GM23338 (cell line): ENCODE measurements around the gene ARMH1. TPM values are rescaled to one million over a fixed set of nuclear protein-coding genes. Genes with fewer than 3 reads are reported as not detected.
A peak's percentile ranks its signal among the peaks of the same experiment; 100 is the strongest.

Experiments
- ATAC-seq: fragments of 200-7000 bp; cut with Tn5 transposase; 3 replicates; pipeline ENCODE4 v1.9.1; 2020
- DNase-seq: peaks from one replicate; pipeline ENCODE4 v3.0.0-alpha.2; 2015; ENCODE audit warnings: low spot score
- H2AFZ ChIP-seq: fragments of 200-600 bp; sonication (generic); 2 replicates; pipeline ENCODE4 v1.8.0; 2016; ENCODE audit warnings: antibody characterized with exemption, mild to moderate bottlenecking, moderate library complexity
- H3F3A ChIP-seq: fragments of 200-600 bp; sonication (generic); replicated peaks from 2 replicates; pipeline ENCODE4 v1.8.0; 2017; ENCODE audit warnings: antibody characterized with exemption, mixed run types, low read depth
- H3K27ac ChIP-seq: fragments of 200-600 bp; sonication (generic); 2 replicates; pipeline ENCODE4 v1.6.1; 2016; ENCODE audit warnings: low read depth
- H3K27me3 ChIP-seq: fragments of 200-600 bp; sonication (generic); 2 replicates; pipeline ENCODE4 v1.8.0; 2016; ENCODE audit warnings: mild to moderate bottlenecking, mixed run types, moderate library complexity; ENCODE audit not compliant: insufficient read depth
- H3K36me3 ChIP-seq: fragments of 200-600 bp; sonication (generic); 2 replicates; pipeline ENCODE4 v1.8.0; 2016; ENCODE audit warnings: mild to moderate bottlenecking; ENCODE audit not compliant: insufficient read depth
- H3K4me1 ChIP-seq: fragments of 200-600 bp; sonication (generic); 2 replicates; pipeline ENCODE4 v1.8.0; 2016; ENCODE audit warnings: mild to moderate bottlenecking, moderate library complexity; ENCODE audit not compliant: insufficient read depth
- H3K4me2 ChIP-seq: fragments of 200-600 bp; sonication (generic); 2 replicates; pipeline ENCODE4 v1.7.1; 2017; ENCODE audit warnings: mixed run types
- H3K4me3 ChIP-seq: fragments of 200-600 bp; sonication (generic); 2 replicates; pipeline ENCODE4 v1.6.1; 2016; ENCODE audit warnings: mixed run types
- H3K79me2 ChIP-seq: fragments of 200-600 bp; sonication (generic); replicated peaks from 2 replicates; pipeline ENCODE4 v1.8.0; 2017; ENCODE audit warnings: mild to moderate bottlenecking; ENCODE audit not compliant: insufficient read depth
- H3K9me2 ChIP-seq: fragments of 200-600 bp; sonication (generic); 2 replicates; pipeline ENCODE4 v1.8.0; 2017; ENCODE audit not compliant: insufficient read depth
- H4K20me1 ChIP-seq: fragments of 200-600 bp; sonication (generic); replicated peaks from 2 replicates; pipeline ENCODE4 v1.8.0; 2017; ENCODE audit warnings: mild to moderate bottlenecking; ENCODE audit not compliant: insufficient read depth
- H3K27ac Mint-ChIP-seq: 2 replicates; pipeline ENCODE4 v1.8.0; 2020; ENCODE audit warnings: inconsistent platforms, mild to moderate bottlenecking, moderate library complexity, mixed read lengths
- H3K27me3 Mint-ChIP-seq: 3 replicates; pipeline ENCODE4 v1.8.0; 2022; ENCODE audit warnings: low read depth, mild to moderate bottlenecking, moderate library complexity, mixed read lengths, inconsistent platforms; ENCODE audit not compliant: insufficient read depth, poor library complexity
- H3K36me3 Mint-ChIP-seq: 3 replicates; pipeline ENCODE4 v1.8.0; 2021; ENCODE audit warnings: low read depth, mild to moderate bottlenecking, inconsistent platforms, moderate library complexity, mixed read lengths
- H3K4me1 Mint-ChIP-seq: 3 replicates; pipeline ENCODE4 v1.8.0; 2020; ENCODE audit warnings: mild to moderate bottlenecking, inconsistent platforms, mixed read lengths
- H3K4me3 Mint-ChIP-seq: 3 replicates; pipeline ENCODE4 v1.8.0; 2021; ENCODE audit warnings: moderate library complexity, mild to moderate bottlenecking, inconsistent platforms, mixed read lengths
- H3K9me3 Mint-ChIP-seq: 3 replicates; pipeline ENCODE4 v1.8.0; 2020; ENCODE audit warnings: moderate library complexity, mild to moderate bottlenecking, inconsistent platforms, mixed read lengths
- CREB1 ChIP-seq: fragments of 250-450 bp; sonication (Bioruptor Pico); IDR thresholded peaks from 2 replicates; pipeline ENCODE4 v1.5.0; 2020; ENCODE audit warnings: low read depth, mild to moderate bottlenecking, moderate library complexity
- EZH2 ChIP-seq: fragments of 200-600 bp; sonication (generic); IDR thresholded peaks from one replicate; pipeline ENCODE4 v1.8.0; 2017; ENCODE audit warnings: antibody characterized with exemption, mild to moderate bottlenecking, low read depth; ENCODE audit not compliant: unreplicated experiment
- EZH2phosphoT487 ChIP-seq: fragments of 200-600 bp; sonication (generic); IDR thresholded peaks from one replicate; pipeline ENCODE4 v1.8.1; 2018; ENCODE audit warnings: antibody characterized with exemption; ENCODE audit not compliant: unreplicated experiment
- JUNB ChIP-seq: IDR thresholded peaks from one replicate; pipeline ENCODE4 v1.6.1; 2016; ENCODE audit warnings: antibody characterized with exemption; ENCODE audit not compliant: unreplicated experiment
- NANOG ChIP-seq: IDR thresholded peaks from 2 replicates; pipeline ENCODE4 v1.6.1; 2016; ENCODE audit warnings: antibody characterized with exemption, borderline replicate concordance
- POLR2AphosphoS5 ChIP-seq: IDR thresholded peaks from 2 replicates; pipeline ENCODE4 v1.6.1; 2016; ENCODE audit warnings: antibody characterized with exemption, low read depth
- STAT1 ChIP-seq: IDR thresholded peaks from one replicate; pipeline ENCODE4 v1.6.1; 2016; ENCODE audit warnings: antibody characterized with exemption; ENCODE audit not compliant: unreplicated experiment
- ZNF114 ChIP-seq: fragments of 250-450 bp; sonication (Bioruptor Pico); IDR thresholded peaks from 2 replicates; pipeline ENCODE4 v1.5.0; 2020; ENCODE audit warnings: mild to moderate bottlenecking, moderate library complexity
- ZNF331 ChIP-seq: fragments of 250-450 bp; sonication (Bioruptor Pico); IDR thresholded peaks from 2 replicates; pipeline ENCODE4 v1.5.0; 2020; ENCODE audit warnings: low read depth, mild to moderate bottlenecking, moderate library complexity
- polyA plus RNA-seq: library from polyadenylated mRNA; unstranded; fragments of >200 nt; fragmentation: Nextera tagmentation; extraction: Ambion mirVana; gene quantifications from 2 replicates; pipeline ENCODE4 v1.2.1, GENCODE V29; 2016
- total RNA-seq: library from RNA; depleted of rRNA; stranded (reverse); fragments of >200 nt; shearing (Covaris generic); gene quantifications from 2 replicates; pipeline ENCODE4 v1.2.3, GENCODE V29; 2014
- TF ChIP-seq, protein P1 (sequence below), 2 experiments: fragments of 200-600 bp in 1 of 2; sonication (generic) in 1 of 2; conservative IDR thresholded peaks; 2 replicates each; pipeline versions ENCODE4 v1.5.1 to v1.6.1; 2016 to 2017; ENCODE audit warnings: antibody characterized with exemption in 2 of 2, low read depth in 2 of 2, mild to moderate bottlenecking in 2 of 2, moderate library complexity in 1 of 2
- TF ChIP-seq, protein P2 (sequence below): IDR thresholded peaks from 2 replicates; pipeline ENCODE4 v1.6.1; 2016; ENCODE audit warnings: antibody characterized with exemption
- TF ChIP-seq, protein P3 (sequence below): fragments of 250-450 bp; sonication (Bioruptor Pico); IDR thresholded peaks from 2 replicates; pipeline ENCODE4 v1.5.0; 2020; ENCODE audit warnings: mild to moderate bottlenecking, moderate library complexity
- TF ChIP-seq, protein P4 (sequence below): IDR thresholded peaks from one replicate; pipeline ENCODE4 v1.6.1; 2018; ENCODE audit warnings: antibody characterized with exemption; ENCODE audit not compliant: unreplicated experiment

The ARMH1 gene
- total and polyA plus RNA-seq, 2 experiments from 2014 or later = 0.31 TPM; not detected in 1

DNA sequence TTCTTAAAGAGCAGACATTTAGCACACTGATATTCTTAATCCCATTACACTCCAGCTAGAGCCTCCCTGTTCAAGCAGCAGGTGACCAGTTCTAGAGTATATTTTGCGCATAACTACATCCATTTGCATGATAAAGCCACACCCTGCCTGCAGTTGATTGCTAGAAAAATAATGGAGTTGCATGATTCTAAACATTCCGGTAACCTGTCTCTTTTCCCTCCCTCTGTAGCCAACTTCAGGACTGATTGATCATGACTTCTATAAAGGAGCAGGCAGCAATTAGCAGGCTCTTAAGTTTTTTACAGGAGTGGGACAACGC is 14.9 kb downstream of the ARMH1 start:
- peaks cover 4% of the 10 kb centered on the region for H3K27me3 Mint-ChIP-seq
- H2AFZ ChIP-seq = no peak overlapping the region
- no peaks in the 10 kb centered on the region for H3K36me3 Mint-ChIP-seq
- peak overlapping the region; percentile 6; the same call in 1 of the 2 replicates for H3K4me2 ChIP-seq
- H3K4me1 ChIP-seq = peaks cover 19% of the 10 kb centered on the region
- H3K36me3 ChIP-seq = no peaks in the 10 kb centered on the region
- no peak overlapping the region for H3K4me3 ChIP-seq
- no peaks in the 10 kb centered on the region for H3F3A ChIP-seq
- no peak overlapping the region for H3K4me3 Mint-ChIP-seq
- H3K9me3 Mint-ChIP-seq = no peaks in the 10 kb centered on the region
- H3K9me2 ChIP-seq = no peaks in the 10 kb centered on the region
- TF ChIP-seq POLR2AphosphoS5 (no peak), NANOG (no peak), ZNF114 (CRISPR knock-in tag) (no peak), EZH2phosphoT487 (no peak), JUNB (no peak), EZH2 (no peak), STAT1 (no peak), ZNF331 (CRISPR knock-in tag) (no peak), CREB1 (CRISPR knock-in tag) (no peak)
- TF ChIP-seq, protein P1, sequence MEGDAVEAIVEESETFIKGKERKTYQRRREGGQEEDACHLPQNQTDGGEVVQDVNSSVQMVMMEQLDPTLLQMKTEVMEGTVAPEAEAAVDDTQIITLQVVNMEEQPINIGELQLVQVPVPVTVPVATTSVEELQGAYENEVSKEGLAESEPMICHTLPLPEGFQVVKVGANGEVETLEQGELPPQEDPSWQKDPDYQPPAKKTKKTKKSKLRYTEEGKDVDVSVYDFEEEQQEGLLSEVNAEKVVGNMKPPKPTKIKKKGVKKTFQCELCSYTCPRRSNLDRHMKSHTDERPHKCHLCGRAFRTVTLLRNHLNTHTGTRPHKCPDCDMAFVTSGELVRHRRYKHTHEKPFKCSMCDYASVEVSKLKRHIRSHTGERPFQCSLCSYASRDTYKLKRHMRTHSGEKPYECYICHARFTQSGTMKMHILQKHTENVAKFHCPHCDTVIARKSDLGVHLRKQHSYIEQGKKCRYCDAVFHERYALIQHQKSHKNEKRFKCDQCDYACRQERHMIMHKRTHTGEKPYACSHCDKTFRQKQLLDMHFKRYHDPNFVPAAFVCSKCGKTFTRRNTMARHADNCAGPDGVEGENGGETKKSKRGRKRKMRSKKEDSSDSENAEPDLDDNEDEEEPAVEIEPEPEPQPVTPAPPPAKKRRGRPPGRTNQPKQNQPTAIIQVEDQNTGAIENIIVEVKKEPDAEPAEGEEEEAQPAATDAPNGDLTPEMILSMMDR (conservative IDR thresholded peaks at IDR 0.05; ENCODE audit: low read depth in 2 of 2) = no peak
- TF ChIP-seq, protein P2, sequence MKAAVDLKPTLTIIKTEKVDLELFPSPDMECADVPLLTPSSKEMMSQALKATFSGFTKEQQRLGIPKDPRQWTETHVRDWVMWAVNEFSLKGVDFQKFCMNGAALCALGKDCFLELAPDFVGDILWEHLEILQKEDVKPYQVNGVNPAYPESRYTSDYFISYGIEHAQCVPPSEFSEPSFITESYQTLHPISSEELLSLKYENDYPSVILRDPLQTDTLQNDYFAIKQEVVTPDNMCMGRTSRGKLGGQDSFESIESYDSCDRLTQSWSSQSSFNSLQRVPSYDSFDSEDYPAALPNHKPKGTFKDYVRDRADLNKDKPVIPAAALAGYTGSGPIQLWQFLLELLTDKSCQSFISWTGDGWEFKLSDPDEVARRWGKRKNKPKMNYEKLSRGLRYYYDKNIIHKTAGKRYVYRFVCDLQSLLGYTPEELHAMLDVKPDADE = no peak
- TF ChIP-seq, protein P3, sequence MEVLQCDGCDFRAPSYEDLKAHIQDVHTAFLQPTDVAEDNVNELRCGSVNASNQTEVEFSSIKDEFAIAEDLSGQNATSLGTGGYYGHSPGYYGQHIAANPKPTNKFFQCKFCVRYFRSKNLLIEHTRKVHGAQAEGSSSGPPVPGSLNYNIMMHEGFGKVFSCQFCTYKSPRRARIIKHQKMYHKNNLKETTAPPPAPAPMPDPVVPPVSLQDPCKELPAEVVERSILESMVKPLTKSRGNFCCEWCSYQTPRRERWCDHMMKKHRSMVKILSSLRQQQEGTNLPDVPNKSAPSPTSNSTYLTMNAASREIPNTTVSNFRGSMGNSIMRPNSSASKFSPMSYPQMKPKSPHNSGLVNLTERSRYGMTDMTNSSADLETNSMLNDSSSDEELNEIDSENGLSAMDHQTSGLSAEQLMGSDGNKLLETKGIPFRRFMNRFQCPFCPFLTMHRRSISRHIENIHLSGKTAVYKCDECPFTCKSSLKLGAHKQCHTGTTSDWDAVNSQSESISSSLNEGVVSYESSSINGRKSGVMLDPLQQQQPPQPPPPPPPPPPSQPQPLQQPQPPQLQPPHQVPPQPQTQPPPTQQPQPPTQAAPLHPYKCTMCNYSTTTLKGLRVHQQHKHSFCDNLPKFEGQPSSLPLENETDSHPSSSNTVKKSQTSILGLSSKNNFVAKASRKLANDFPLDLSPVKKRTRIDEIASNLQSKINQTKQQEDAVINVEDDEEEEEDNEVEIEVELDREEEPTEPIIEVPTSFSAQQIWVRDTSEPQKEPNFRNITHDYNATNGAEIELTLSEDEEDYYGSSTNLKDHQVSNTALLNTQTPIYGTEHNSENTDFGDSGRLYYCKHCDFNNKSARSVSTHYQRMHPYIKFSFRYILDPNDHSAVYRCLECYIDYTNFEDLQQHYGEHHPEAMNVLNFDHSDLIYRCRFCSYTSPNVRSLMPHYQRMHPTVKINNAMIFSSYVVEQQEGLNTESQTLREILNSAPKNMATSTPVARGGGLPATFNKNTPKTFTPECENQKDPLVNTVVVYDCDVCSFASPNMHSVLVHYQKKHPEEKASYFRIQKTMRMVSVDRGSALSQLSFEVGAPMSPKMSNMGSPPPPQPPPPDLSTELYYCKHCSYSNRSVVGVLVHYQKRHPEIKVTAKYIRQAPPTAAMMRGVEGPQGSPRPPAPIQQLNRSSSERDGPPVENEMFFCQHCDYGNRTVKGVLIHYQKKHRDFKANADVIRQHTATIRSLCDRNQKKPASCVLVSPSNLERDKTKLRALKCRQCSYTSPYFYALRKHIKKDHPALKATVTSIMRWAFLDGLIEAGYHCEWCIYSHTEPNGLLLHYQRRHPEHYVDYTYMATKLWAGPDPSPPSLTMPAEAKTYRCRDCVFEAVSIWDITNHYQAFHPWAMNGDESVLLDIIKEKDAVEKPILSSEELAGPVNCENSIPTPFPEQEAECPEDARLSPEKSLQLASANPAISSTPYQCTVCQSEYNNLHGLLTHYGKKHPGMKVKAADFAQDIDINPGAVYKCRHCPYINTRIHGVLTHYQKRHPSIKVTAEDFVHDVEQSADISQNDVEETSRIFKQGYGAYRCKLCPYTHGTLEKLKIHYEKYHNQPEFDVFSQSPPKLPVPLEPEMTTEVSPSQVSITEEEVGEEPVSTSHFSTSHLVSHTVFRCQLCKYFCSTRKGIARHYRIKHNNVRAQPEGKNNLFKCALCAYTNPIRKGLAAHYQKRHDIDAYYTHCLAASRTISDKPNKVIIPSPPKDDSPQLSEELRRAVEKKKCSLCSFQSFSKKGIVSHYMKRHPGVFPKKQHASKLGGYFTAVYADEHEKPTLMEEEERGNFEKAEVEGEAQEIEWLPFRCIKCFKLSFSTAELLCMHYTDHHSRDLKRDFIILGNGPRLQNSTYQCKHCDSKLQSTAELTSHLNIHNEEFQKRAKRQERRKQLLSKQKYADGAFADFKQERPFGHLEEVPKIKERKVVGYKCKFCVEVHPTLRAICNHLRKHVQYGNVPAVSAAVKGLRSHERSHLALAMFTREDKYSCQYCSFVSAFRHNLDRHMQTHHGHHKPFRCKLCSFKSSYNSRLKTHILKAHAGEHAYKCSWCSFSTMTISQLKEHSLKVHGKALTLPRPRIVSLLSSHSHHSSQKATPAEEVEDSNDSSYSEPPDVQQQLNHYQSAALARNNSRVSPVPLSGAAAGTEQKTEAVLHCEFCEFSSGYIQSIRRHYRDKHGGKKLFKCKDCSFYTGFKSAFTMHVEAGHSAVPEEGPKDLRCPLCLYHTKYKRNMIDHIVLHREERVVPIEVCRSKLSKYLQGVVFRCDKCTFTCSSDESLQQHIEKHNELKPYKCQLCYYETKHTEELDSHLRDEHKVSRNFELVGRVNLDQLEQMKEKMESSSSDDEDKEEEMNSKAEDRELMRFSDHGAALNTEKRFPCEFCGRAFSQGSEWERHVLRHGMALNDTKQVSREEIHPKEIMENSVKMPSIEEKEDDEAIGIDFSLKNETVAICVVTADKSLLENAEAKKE = no peak
- TF ChIP-seq, protein P4, sequence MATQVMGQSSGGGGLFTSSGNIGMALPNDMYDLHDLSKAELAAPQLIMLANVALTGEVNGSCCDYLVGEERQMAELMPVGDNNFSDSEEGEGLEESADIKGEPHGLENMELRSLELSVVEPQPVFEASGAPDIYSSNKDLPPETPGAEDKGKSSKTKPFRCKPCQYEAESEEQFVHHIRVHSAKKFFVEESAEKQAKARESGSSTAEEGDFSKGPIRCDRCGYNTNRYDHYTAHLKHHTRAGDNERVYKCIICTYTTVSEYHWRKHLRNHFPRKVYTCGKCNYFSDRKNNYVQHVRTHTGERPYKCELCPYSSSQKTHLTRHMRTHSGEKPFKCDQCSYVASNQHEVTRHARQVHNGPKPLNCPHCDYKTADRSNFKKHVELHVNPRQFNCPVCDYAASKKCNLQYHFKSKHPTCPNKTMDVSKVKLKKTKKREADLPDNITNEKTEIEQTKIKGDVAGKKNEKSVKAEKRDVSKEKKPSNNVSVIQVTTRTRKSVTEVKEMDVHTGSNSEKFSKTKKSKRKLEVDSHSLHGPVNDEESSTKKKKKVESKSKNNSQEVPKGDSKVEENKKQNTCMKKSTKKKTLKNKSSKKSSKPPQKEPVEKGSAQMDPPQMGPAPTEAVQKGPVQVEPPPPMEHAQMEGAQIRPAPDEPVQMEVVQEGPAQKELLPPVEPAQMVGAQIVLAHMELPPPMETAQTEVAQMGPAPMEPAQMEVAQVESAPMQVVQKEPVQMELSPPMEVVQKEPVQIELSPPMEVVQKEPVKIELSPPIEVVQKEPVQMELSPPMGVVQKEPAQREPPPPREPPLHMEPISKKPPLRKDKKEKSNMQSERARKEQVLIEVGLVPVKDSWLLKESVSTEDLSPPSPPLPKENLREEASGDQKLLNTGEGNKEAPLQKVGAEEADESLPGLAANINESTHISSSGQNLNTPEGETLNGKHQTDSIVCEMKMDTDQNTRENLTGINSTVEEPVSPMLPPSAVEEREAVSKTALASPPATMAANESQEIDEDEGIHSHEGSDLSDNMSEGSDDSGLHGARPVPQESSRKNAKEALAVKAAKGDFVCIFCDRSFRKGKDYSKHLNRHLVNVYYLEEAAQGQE = no peak
- DNase-seq (no peak), ATAC-seq (no peak; the same call in 1 of the 3 replicates)
- no peak overlapping the region for H3K27ac ChIP-seq
- no peak overlapping the region for H3K27ac Mint-ChIP-seq
- H3K27me3 ChIP-seq = no peaks in the 10 kb centered on the region
- peaks cover 22% of the 10 kb centered on the region for H3K4me1 Mint-ChIP-seq
- no peaks in the 10 kb centered on the region for H4K20me1 ChIP-seq
- no peaks in the 10 kb centered on the region for H3K79me2 ChIP-seq
